ENCODE data around the gene HSBP1L1. TPM values are rescaled to one million over a fixed set of nuclear protein-coding genes. Genes with fewer than 3 reads are reported as not detected.
"Not testable (repeated sequence)": the region's sequence is repeated elsewhere in the genome, so short reads cannot be mapped to it uniquely, and the experiment has no call there.

Gene HSBP1L1
- total RNA-seq, 1 donor from 2014 or later: 10.0 TPM

DNA sequence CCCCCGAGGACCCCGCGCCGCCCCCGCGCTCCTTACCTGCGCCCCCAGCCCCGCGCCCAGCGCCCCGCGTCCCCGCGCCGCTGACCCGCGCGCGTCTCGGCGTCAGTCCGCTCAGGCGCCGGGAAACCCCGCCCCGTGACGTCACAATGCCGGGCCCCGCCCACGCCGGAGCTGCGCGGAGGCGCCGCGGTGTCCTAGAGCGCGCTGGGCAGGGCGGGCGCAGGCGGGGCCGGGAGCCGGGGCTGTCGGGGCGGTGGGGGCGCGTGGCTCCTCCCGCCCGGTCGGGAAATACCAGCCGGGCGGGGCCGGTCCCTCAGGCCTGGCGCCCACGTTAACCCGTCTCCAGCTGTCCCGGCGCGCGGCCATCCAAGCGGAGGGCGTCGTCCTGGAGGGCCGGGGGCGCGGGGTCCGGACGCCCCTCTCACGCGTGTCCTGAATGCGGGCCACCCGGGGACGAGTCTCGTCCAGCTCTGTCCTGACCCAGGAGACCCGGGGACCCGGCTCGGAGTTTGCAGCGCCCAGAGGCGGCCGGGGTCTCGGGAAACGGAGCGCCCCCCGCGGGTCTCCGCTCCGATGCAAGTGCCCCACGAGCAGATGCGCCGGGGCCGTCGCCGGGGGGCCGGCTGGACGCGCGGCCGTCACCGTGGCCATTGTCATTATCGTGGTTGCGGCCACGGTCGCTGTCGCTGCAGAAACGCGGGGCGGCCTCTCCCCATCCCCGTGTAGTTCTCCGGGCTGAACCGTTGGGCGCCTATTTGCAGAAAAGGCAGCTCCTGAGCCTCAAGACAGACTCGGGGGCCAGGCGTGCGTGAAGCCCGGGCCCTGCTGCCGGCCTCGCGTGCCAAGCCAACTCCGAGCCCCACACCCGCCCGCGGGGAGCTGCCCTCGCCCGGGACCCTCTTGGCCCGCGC, 12.6 kb upstream of the HSBP1L1 start, which contains the start of gene SLC66A2:
TSS of gene SLC66A2 (minus strand) at position 109 of the 911 bp plus-strand sequence. CDS start 727 bp downstream, outside the sequence.
- intact Hi-C loops (cut with micrococcal nuclease): loop anchor here (1.0 to 10.0 kb wide), 8 partner anchors 9 to 557 kb away; partner anchors contain the start of genes ADNP2, CTDP1, HSBP1L1 and NFATC1
- H3K27me3 Mint-ChIP-seq (ENCODE audit: insufficient read depth): no peaks in the 10 kb centered on the region

GRCh38 chr18:79952456-79952995, 11.9 kb upstream of the HSBP1L1 start:
- Mint-ChIP-seq H3K4me3 (peak overlapping the region; percentile 37), H3K36me3 (ENCODE audit: low read depth) (peaks cover 10% of the 10 kb centered on the region)
- intact Hi-C loops (cut with micrococcal nuclease): loop anchor here (5.0 to 10.0 kb wide), 2 partner anchors 60 to 558 kb away; partner anchors contain the start of gene NFATC1

More for the DNA sequence above, 12.6 kb upstream of the HSBP1L1 start, which contains the start of gene SLC66A2:
- Mint-ChIP-seq H3K9me3 (no peaks in the 10 kb centered on the region), H3K27ac (peak within 1 kb of the TSS; percentile 82), H3K36me3 (ENCODE audit: low read depth) (peaks cover 10% of the 10 kb centered on the region), H3K4me3 (peak within 1 kb of the TSS; percentile 89), H3K4me1 (ENCODE audit: low read depth) (peaks cover 37% of the 10 kb centered on the region)
- DNase-seq (ENCODE audit: low spot score): peak; percentile 89

GRCh38 chr18:79952996-79953559, 11.4 kb upstream of the HSBP1L1 start:
- intact Hi-C loops (cut with micrococcal nuclease): loop anchor here (5.0 to 10.0 kb wide), 2 partner anchors 61 to 558 kb away; partner anchors contain the start of gene NFATC1
- Mint-ChIP-seq H3K4me1 (ENCODE audit: low read depth) (peaks cover 37% of the 10 kb centered on the region), H3K27me3 (ENCODE audit: insufficient read depth) (no peaks in the 10 kb centered on the region), H3K36me3 (ENCODE audit: low read depth) (peaks cover 10% of the 10 kb centered on the region), H3K4me3 (peak overlapping the region; percentile 49), H3K27ac (peak overlapping the region; percentile 44), H3K9me3 (no peaks in the 10 kb centered on the region)
- DNase-seq (ENCODE audit: low spot score): no peak

More at GRCh38 chr18:79952456-79952995, 11.9 kb upstream of the HSBP1L1 start:
- peaks cover 37% of the 10 kb centered on the region for H3K4me1 Mint-ChIP-seq (ENCODE audit: low read depth)
- no peak overlapping the region for H3K27ac Mint-ChIP-seq
- H3K9me3 Mint-ChIP-seq: no peaks in the 10 kb centered on the region
- no peak for DNase-seq (ENCODE audit: low spot score)
- H3K27me3 Mint-ChIP-seq (ENCODE audit: insufficient read depth): no peaks in the 10 kb centered on the region

DNA sequence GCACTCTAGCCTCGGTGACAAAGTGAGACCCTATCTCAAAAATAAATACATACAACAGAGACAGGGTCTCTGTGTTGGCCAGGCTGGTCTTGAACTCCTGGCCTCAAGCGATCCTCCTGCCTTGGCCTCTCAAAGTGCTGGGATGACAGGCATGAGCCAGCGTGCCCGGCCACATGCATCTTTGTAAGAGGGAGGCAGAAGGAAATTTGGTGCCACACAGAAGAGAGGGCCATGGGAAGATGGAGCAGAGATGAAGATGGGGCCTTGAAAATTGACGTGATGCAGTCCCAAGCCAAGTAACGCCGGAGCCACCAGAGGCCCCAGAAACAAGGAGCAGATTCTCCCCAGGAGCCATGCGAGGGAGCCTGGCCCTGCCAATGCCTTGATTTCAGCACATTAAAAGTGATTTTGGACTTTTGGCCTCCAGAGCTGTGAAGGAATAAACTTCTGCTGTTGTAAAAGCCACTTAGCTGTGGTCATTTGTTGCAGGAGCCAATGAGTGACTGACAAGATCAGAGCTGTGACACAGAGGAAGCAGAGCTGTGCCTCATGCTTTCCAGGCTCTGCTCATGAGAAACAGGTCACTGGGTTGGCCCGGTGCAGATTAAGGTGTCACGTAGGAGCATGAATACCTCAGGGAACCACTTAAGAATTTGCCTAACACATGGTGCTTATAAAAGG, 10.3 kb upstream of the HSBP1L1 start:
- Mint-ChIP-seq H3K27me3 (ENCODE audit: insufficient read depth) (no peaks in the 10 kb centered on the region), H3K4me1 (ENCODE audit: low read depth) (peaks cover 28% of the 10 kb centered on the region), H3K36me3 (ENCODE audit: low read depth) (peaks cover 5% of the 10 kb centered on the region), H3K4me3 (peak overlapping the region; percentile 37), H3K27ac (no peak overlapping the region), H3K9me3 (no peaks in the 10 kb centered on the region)
- DNase-seq (ENCODE audit: low spot score): no peak
- intact Hi-C loops (cut with micrococcal nuclease): loop anchor here (5.0 to 10.0 kb wide), 2 partner anchors 62 to 559 kb away; partner anchors contain the start of gene NFATC1

GRCh38 chr18:79954791-79955190, 9.7 kb upstream of the HSBP1L1 start:
- intact Hi-C loops (cut with micrococcal nuclease): loop anchor here (5.0 to 10.0 kb wide), 2 partner anchors 62 to 560 kb away; partner anchors contain the start of gene NFATC1
- Mint-ChIP-seq H3K27me3 (ENCODE audit: insufficient read depth) (no peaks in the 10 kb centered on the region), H3K9me3 (no peaks in the 10 kb centered on the region), H3K4me3 (no peak overlapping the region), H3K36me3 (ENCODE audit: low read depth) (peaks cover under 1% of the 10 kb centered on the region), H3K27ac (no peak overlapping the region), H3K4me1 (ENCODE audit: low read depth) (peaks cover 23% of the 10 kb centered on the region)
- no peak for DNase-seq (ENCODE audit: low spot score)

GRCh38 chr18:79955302-79956075, 9.0 kb upstream of the HSBP1L1 start:
- Mint-ChIP-seq H3K27ac (no peak overlapping the region), H3K27me3 (ENCODE audit: insufficient read depth) (no peaks in the 10 kb centered on the region), H3K36me3 (ENCODE audit: low read depth) (no peaks in the 10 kb centered on the region), H3K4me3 (no peak overlapping the region), H3K4me1 (ENCODE audit: low read depth) (peaks cover 23% of the 10 kb centered on the region), H3K9me3 (no peaks in the 10 kb centered on the region)
- no peak for DNase-seq (ENCODE audit: low spot score)
- intact Hi-C loops (cut with micrococcal nuclease): loop anchor here (10.0 kb wide), 1 partner anchor 561 kb away; the partner anchor contains the start of gene NFATC1

GRCh38 chr18:79956276-79956675, 8.2 kb upstream of the HSBP1L1 start:
- no peaks in the 10 kb centered on the region for H3K36me3 Mint-ChIP-seq (ENCODE audit: low read depth)

DNA sequence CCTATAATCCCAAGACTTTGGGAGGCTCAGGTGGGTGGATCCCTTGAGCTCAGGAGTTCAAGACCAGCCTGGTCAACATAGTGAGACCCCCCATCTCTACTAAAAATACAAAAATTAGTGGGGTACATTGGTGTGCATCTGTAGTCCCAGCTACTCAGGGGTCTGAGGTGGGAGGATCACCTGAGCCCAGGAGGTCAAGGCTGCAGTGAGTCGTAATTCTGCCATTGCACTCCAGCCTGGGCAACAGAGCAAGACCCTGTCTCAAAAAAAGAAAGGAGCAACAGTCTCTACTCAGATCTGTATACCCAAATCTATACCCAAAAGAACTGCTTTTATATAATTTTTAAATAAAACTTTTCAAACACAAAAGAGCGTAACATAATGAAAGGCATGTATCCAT, 5.5 kb upstream of the HSBP1L1 start:
- no peaks in the 10 kb centered on the region for H3K9me3 Mint-ChIP-seq
- no peak for DNase-seq (ENCODE audit: low spot score)
- H3K4me3 Mint-ChIP-seq: no peak overlapping the region
- H3K27ac Mint-ChIP-seq: no peak overlapping the region
- peaks cover 34% of the 10 kb centered on the region for H3K4me1 Mint-ChIP-seq (ENCODE audit: low read depth)
- intact Hi-C loops (cut with micrococcal nuclease): loop anchor here (10.0 kb wide), 1 partner anchor 564 kb away; the partner anchor contains the start of gene NFATC1
- H3K36me3 Mint-ChIP-seq (ENCODE audit: low read depth): no peaks in the 10 kb centered on the region
- H3K27me3 Mint-ChIP-seq (ENCODE audit: insufficient read depth): no peaks in the 10 kb centered on the region

More at GRCh38 chr18:79956276-79956675, 8.2 kb upstream of the HSBP1L1 start:
- Mint-ChIP-seq H3K27me3 (ENCODE audit: insufficient read depth) (no peaks in the 10 kb centered on the region), H3K9me3 (no peaks in the 10 kb centered on the region), H3K27ac (no peak overlapping the region), H3K4me3 (no peak overlapping the region), H3K4me1 (ENCODE audit: low read depth) (peaks cover 27% of the 10 kb centered on the region)
- no peak for DNase-seq (ENCODE audit: low spot score)
- intact Hi-C loops (cut with micrococcal nuclease): loop anchor here (10.0 kb wide), 1 partner anchor 561 kb away; the partner anchor contains the start of gene NFATC1

- H3K27me3 Mint-ChIP-seq (ENCODE audit: insufficient read depth); H3K27ac Mint-ChIP-seq; H3K36me3 Mint-ChIP-seq (ENCODE audit: low read depth); DNase-seq (ENCODE audit: low spot score); H3K9me3 Mint-ChIP-seq: not testable (repeated sequence)
- intact Hi-C loops (cut with micrococcal nuclease): loop anchor here (1.0 kb wide), 1 partner anchor 9 kb away; the partner anchor contains the start of gene SLC66A2
- H3K4me1 Mint-ChIP-seq (ENCODE audit: low read depth): peaks cover 26% of the 10 kb centered on the region
- peak overlapping the region; percentile 53 for H3K4me3 Mint-ChIP-seq
Measured at GRCh38 chr18:79960161-79960801, 4.2 kb upstream of the HSBP1L1 start.

DNA sequence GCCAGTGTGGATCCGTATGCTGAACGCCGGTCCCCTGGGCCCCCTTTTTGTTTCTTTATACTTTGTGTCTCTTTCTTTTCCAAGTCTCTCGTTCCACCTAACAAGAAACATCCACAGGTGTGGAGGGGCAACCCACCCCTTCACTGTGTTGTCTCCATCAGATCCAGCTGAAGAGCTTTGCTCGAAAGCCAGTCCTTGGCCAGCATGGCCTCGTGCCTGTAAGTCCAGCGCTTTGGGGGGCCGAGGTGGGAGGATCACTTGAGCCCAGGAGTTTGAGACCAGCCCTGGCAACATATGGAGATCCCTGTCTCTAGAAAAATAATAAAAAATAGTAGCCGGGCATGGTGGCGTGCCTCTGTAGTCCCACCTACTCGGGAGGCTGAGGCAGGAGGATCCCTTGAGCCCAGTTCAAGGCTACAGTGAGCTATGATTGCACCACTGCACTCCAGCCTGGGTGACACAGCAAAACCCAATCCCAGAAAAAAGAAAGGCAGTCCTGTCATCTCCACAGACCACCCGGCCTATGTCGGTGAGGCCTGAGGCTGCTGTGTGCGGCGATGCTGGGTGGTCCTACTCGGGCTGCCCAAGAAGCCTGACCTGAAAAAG, 3.4 kb upstream of the HSBP1L1 start:
- Mint-ChIP-seq H3K36me3 (ENCODE audit: low read depth) (peaks cover 2% of the 10 kb centered on the region), H3K4me1 (ENCODE audit: low read depth) (peaks cover 32% of the 10 kb centered on the region), H3K27me3 (ENCODE audit: insufficient read depth) (no peaks in the 10 kb centered on the region), H3K9me3 (no peaks in the 10 kb centered on the region), H3K27ac (no peak overlapping the region), H3K4me3 (no peak overlapping the region)
- no peak for DNase-seq (ENCODE audit: low spot score)
- intact Hi-C loops (cut with micrococcal nuclease): loop anchor here (1.0 kb wide), 1 partner anchor 10 kb away; the partner anchor contains the start of gene SLC66A2

Measured in activated T-helper 1 cell treated with anti-CD3 and anti-CD28 coated beads, Interleukin-12 subunit alpha, Interleukin-12 subunit beta, Interleukin-2, Interleukin-4 antibody, amounts not matched to agents 30 ng/mL and 10 ng/mL and 1 ng/mL, durations not matched to agents 14 hours and 24 hours and 36 hours (primary cell).